RWPE2 (cell line): ENCODE results near the gene SOX6.

Source experiments
- ATAC-seq: fragments of 200-7000 bp; cut with Tn5 transposase; 3 replicates; pipeline ENCODE4 v1.9.1; 2021; ENCODE audit warnings: low read depth
- DNase-seq: peaks from one replicate; pipeline ENCODE4 v3.0.0-alpha.2; 2020; ENCODE audit warnings: low spot score
- H3K27ac ChIP-seq: fragments of 450-650 bp; 2 replicates; pipeline ENCODE4 v1.5.1; 2017; ENCODE audit warnings: mild to moderate bottlenecking; ENCODE audit not compliant: poor library complexity, severe bottlenecking
- H3K27me3 ChIP-seq: fragments of 250-450 bp; sonication (Bioruptor Pico); 2 replicates; pipeline ENCODE4 v1.5.1; 2021; ENCODE audit warnings: mild to moderate bottlenecking, moderate library complexity; ENCODE audit not compliant: insufficient read depth, poor library complexity, severe bottlenecking
- H3K36me3 ChIP-seq: fragments of 250-450 bp; sonication (Bioruptor Pico); 2 replicates; pipeline ENCODE4 v1.5.1; 2020; ENCODE audit warnings: low read depth, mild to moderate bottlenecking, moderate library complexity
- H3K4me1 ChIP-seq: fragments of 250-450 bp; sonication (Bioruptor Pico); 2 replicates; pipeline ENCODE4 v1.5.1; 2021; ENCODE audit warnings: mild to moderate bottlenecking, moderate library complexity; ENCODE audit not compliant: insufficient read depth, poor library complexity, severe bottlenecking
- H3K4me3 ChIP-seq: fragments of 250-450 bp; sonication (Bioruptor Pico); 2 replicates; pipeline ENCODE4 v1.5.1; 2021; ENCODE audit warnings: mild to moderate bottlenecking, moderate library complexity; ENCODE audit not compliant: severe bottlenecking
- H3K9me3 ChIP-seq: fragments of 250-450 bp; sonication (Bioruptor Pico); 2 replicates; pipeline ENCODE4 v1.5.1; 2021; ENCODE audit warnings: mild to moderate bottlenecking, moderate library complexity; ENCODE audit not compliant: severe bottlenecking
- CTCF ChIP-seq: fragments of 450-650 bp; IDR thresholded peaks from one replicate; pipeline ENCODE4 v1.5.1; 2017; ENCODE audit warnings: mild to moderate bottlenecking, moderate library complexity; ENCODE audit not compliant: poor library complexity, severe bottlenecking

The SOX6 gene

DNA sequence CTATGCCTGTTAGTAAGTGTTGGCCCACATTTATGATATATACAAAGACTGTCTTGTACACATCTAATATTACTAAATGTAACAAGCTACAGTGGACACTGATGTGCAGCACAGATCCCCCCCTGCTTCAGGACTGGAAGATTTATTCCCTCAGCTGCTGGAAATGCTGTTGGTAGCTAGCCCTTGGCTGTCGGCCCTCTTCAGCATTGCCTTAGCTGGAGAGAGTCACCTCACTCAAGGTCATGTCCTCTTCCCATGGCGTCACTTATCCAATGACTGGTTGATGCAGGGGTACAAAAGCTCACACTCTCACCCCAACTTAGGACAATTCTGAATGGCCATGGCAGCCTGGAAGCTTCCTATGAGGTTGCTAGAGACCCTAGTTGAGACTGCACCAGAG, 312.7 kb downstream of the SOX6 start:
- ATAC-seq, result no peak
- TF ChIP-seq CTCF, result no peak
- H3K36me3 ChIP-seq, result no peaks in the 10 kb centered on the region

GRCh38 chr11:16041207-16041606, 315.1 kb downstream of the SOX6 start:
- Histone ChIP-seq H3K9me3 (no peaks in the 10 kb centered on the region), H3K4me1 (no peaks in the 10 kb centered on the region), H3K36me3 (no peaks in the 10 kb centered on the region), H3K27me3 (no peaks in the 10 kb centered on the region), H3K27ac (no peak overlapping the region), H3K4me3 (no peak overlapping the region)
- TF ChIP-seq CTCF, result peak; percentile 27
- DNase-seq (no peak), ATAC-seq (no peak)

More for the DNA sequence above, 312.7 kb downstream of the SOX6 start:
- no peak overlapping the region for H3K27ac ChIP-seq
- no peaks in the 10 kb centered on the region for H3K4me1 ChIP-seq
- DNase-seq, result no peak
- no peaks in the 10 kb centered on the region for H3K27me3 ChIP-seq
- H3K9me3 ChIP-seq, result no peaks in the 10 kb centered on the region
- no peak overlapping the region for H3K4me3 ChIP-seq

GRCh38 chr11:16040151-16040550, 316.2 kb downstream of the SOX6 start:
- DNase-seq (no peak), ATAC-seq (no peak)
- no peaks in the 10 kb centered on the region for H3K27me3 ChIP-seq
- TF ChIP-seq CTCF, result no peak
- H3K4me1 ChIP-seq, result no peaks in the 10 kb centered on the region
- no peak overlapping the region for H3K27ac ChIP-seq
- no peaks in the 10 kb centered on the region for H3K9me3 ChIP-seq
- no peaks in the 10 kb centered on the region for H3K36me3 ChIP-seq
- no peak overlapping the region for H3K4me3 ChIP-seq

DNA sequence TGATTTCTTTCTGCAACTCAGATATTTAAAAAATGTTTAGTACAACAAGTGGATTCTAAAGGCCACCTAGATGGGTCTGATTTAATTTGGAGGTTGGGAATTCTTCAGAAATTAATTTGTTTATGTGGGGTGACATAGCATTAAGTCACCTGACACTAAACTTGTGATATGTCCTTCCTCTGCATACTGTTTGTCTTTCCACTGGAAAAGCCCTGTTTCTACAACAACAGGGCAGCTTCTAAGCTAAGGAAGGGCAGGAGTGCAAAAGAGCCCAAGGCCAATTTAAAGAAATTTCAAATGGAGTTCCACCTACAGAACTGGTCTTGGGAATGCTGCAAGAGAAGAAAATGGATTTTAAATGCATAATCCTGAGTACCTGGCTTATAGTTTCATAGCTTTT, 319.2 kb downstream of the SOX6 start:
- H3K27ac ChIP-seq, result no peak overlapping the region
- no peak for DNase-seq
- H3K9me3 ChIP-seq, result no peaks in the 10 kb centered on the region
- ATAC-seq, result no peak
- H3K27me3 ChIP-seq, result no peaks in the 10 kb centered on the region
- H3K4me3 ChIP-seq, result no peak overlapping the region
- TF ChIP-seq CTCF, result no peak
- H3K4me1 ChIP-seq, result no peaks in the 10 kb centered on the region
- H3K36me3 ChIP-seq, result no peaks in the 10 kb centered on the region

- TF ChIP-seq CTCF, result no peak
- Histone ChIP-seq H3K4me1 (no peaks in the 10 kb centered on the region), H3K36me3 (no peaks in the 10 kb centered on the region), H3K4me3 (no peak overlapping the region), H3K27me3 (no peaks in the 10 kb centered on the region), H3K9me3 (no peaks in the 10 kb centered on the region), H3K27ac (no peak overlapping the region)
- ATAC-seq (no peak), DNase-seq (no peak)
These were observed 320.1 kb downstream of the SOX6 start for GRCh38 chr11:16036218-16036617.
